ENCODE results near the gene ARHGAP21.

Gene ARHGAP21

GRCh38 chr10:24542314-24543270 is 181.1 kb downstream of the ARHGAP21 start:
- no peak for DNase-seq (ENCODE audit: low read depth, low spot score)

- no peak for DNase-seq (ENCODE audit: low read depth, low spot score)
These were observed 182.4 kb downstream of the ARHGAP21 start for GRCh38 chr10:24541239-24541753.

DNA sequence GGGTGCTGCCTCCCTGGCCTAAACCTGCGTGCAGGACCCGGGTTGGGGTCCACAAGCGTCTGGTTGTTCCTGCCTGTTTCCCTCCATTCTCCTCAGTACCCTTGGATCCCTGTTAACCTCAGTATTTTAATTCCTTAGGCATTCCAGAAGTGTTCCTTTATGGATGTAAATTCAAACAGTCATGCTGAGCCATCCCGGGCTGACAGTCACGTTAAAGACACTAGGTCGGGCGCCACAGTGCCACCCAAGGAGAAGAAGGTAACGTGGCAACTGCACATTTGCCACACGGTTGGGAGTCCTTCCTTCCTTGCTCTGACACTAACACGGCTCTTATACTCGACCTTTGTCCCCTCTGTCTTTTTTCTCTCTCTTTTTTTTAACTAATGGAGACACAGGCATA is 187.1 kb downstream of the ARHGAP21 start:
- DNase-seq (ENCODE audit: low read depth, low spot score) = no peak

GRCh38 chr10:24533981-24534380 is 189.7 kb downstream of the ARHGAP21 start:
- no peak for DNase-seq (ENCODE audit: low read depth, low spot score)
